Stimulated activated naive B cell treated with anti-CD40 and anti-IgM and Interleukin-4, amounts not matched to agents 10 μg/mL and 1 μg/mL and 100 μg/mL, for 72 hours (primary cell): ENCODE data around the gene GABRB1.

Experiments
- ATAC-seq, 2 donors: fragments of 150-1000 bp; cut with Tn5 transposase; replicated peaks; 2 replicates each; pipeline ENCODE4 v1.10.0; 2021; ENCODE audit warnings: moderate library complexity in 1 of 2
- DNase-seq: peaks from one replicate; pipeline ENCODE4 v3.0.0; 2021
- H3K27ac Mint-ChIP-seq: one replicate; pipeline ENCODE4 v1.8.0; 2022; ENCODE audit warnings: mild to moderate bottlenecking, mixed read lengths
- H3K27me3 Mint-ChIP-seq, 2 donors: one replicate each; pipeline ENCODE4 v1.8.0; 2022; ENCODE audit warnings: mixed read lengths in 2 of 2
- H3K36me3 Mint-ChIP-seq, 2 donors: one replicate each; pipeline ENCODE4 v1.8.0; 2022; ENCODE audit warnings: mixed read lengths in 2 of 2, mild to moderate bottlenecking in 1 of 2
- H3K4me1 Mint-ChIP-seq, 2 donors: one replicate each; pipeline ENCODE4 v1.8.0; 2022; ENCODE audit warnings: mixed read lengths in 2 of 2, mild to moderate bottlenecking in 1 of 2
- H3K4me3 Mint-ChIP-seq, 2 donors: one replicate each; pipeline ENCODE4 v1.8.0; 2022; ENCODE audit warnings: mild to moderate bottlenecking in 2 of 2, mixed read lengths in 2 of 2, moderate library complexity in 1 of 2
- H3K9me3 Mint-ChIP-seq, 2 donors: one replicate each; pipeline ENCODE4 v1.8.0; 2022; ENCODE audit warnings: mixed read lengths in 2 of 2, mild to moderate bottlenecking in 1 of 2

The GABRB1 gene

DNA sequence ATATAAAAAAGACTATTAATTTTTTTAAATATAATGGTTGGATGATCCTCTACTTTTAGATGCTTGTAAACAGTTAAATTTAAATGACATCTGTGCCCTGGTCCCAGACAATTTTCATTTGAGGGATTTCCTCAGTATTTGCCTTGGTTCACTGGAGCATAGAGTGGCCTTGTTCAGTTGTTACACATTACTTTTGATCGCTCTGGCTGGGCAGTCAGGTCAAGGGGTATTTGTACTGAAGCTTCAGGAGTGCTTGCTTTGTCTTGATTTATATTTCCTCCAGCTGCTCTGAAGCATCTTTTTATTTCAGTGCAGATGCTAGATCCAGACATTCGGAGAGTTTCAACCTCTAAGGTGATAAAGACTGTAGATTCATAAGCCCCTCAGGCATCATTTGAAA, 382.2 kb downstream of the GABRB1 start:
- no peak for DNase-seq
- Mint-ChIP-seq H3K36me3 (no peaks in the 10 kb centered on the region), H3K27me3 (peaks cover 0 to 4% of the 10 kb centered on the region in 2 donors), H3K27ac (no peak overlapping the region), H3K9me3 (peaks cover 5 to 7% of the 10 kb centered on the region in 2 donors), H3K4me3 (no peak overlapping the region), H3K4me1 (peaks cover 0 to 14% of the 10 kb centered on the region in 2 donors)
- ATAC-seq = no peak

- H3K4me1 Mint-ChIP-seq = peaks cover 0 to 14% of the 10 kb centered on the region in 2 donors
- ATAC-seq = no peak
These were observed 384.4 kb downstream of the GABRB1 start for GRCh38 chr4:47415719-47416118.

DNA sequence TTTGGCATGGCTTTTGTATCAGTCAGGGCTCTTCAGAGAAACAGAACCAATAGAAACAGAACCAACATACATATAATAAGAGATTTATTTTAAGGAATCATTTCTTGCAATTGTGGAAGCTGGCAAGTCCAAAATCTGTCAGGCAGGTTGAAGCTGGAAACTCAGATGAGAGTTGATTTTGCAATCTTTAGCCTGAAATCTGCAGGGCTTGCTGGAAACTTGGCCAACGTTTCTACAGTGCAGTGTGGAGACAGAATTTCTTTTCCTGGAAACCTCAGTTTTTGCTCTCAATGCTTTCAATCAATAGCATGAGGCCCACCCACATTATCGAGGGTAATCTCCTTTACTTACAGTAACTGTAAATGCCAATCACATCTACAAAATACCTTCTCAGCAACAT, 386.8 kb downstream of the GABRB1 start:
- Mint-ChIP-seq H3K27ac (no peak overlapping the region), H3K4me1 (peaks cover 0 to 13% of the 10 kb centered on the region in 2 donors), H3K9me3 (no peaks in the 10 kb centered on the region), H3K27me3 (no peaks in the 10 kb centered on the region), H3K4me3 (no peak overlapping the region), H3K36me3 (no peaks in the 10 kb centered on the region)
- no peak for ATAC-seq
- DNase-seq = no peak

More at GRCh38 chr4:47415719-47416118, 384.4 kb downstream of the GABRB1 start:
- Mint-ChIP-seq H3K27me3 (peaks cover 0 to 4% of the 10 kb centered on the region in 2 donors), H3K36me3 (no peaks in the 10 kb centered on the region), H3K4me3 (no peak overlapping the region), H3K9me3 (peaks cover 0 to 4% of the 10 kb centered on the region in 2 donors), H3K27ac (no peak overlapping the region)
- no peak for DNase-seq

DNA sequence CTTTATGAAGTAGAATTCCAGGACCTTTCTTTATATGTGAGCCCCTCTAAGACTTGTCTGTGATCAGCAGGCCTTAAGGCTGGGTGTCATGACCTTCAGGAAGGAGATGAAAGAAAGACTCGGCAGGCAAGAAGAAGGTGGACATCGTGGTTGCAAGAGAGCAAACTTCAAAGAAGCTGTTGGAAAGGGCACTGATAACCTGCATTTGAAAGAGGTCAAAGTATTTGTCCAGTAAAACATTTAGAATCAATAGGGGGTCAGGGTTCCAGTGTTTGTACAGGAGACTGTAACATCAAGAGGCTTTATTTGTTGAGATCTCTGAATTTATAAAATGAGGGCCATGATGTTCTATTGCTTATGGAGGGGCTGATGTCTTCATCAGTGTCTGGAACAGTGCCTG, 387.9 kb downstream of the GABRB1 start:
- no peaks in the 10 kb centered on the region for H3K27me3 Mint-ChIP-seq
- H3K4me3 Mint-ChIP-seq = no peak overlapping the region
- no peak overlapping the region for H3K27ac Mint-ChIP-seq
- no peak for ATAC-seq
- no peak for DNase-seq
- no peaks in the 10 kb centered on the region for H3K36me3 Mint-ChIP-seq
- no peaks in the 10 kb centered on the region for H3K9me3 Mint-ChIP-seq
- H3K4me1 Mint-ChIP-seq = peaks cover 0 to 6% of the 10 kb centered on the region in 2 donors

DNA sequence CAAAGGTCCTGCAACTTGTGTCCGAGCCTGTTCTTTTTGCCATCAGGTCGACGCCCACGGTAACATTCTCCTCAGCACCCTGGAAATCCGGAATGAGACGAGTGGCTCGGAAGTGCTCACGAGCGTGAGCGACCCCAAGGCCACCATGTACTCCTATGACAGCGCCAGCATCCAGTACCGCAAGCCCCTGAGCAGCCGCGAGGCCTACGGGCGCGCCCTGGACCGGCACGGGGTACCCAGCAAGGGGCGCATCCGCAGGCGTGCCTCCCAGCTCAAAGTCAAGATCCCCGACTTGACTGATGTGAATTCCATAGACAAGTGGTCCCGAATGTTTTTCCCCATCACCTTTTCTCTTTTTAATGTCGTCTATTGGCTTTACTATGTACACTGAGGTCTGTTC, 394.3 kb downstream of the GABRB1 start:
- no peaks in the 10 kb centered on the region for H3K27me3 Mint-ChIP-seq
- ATAC-seq (no peak), DNase-seq (no peak)
- H3K4me3 Mint-ChIP-seq = no peak overlapping the region
- no peaks in the 10 kb centered on the region for H3K4me1 Mint-ChIP-seq
- no peak overlapping the region for H3K27ac Mint-ChIP-seq
- H3K36me3 Mint-ChIP-seq = no peaks in the 10 kb centered on the region
- no peaks in the 10 kb centered on the region for H3K9me3 Mint-ChIP-seq

- Mint-ChIP-seq H3K36me3 (no peaks in the 10 kb centered on the region), H3K27ac (no peak overlapping the region), H3K4me3 (no peak overlapping the region), H3K9me3 (no peaks in the 10 kb centered on the region), H3K27me3 (no peaks in the 10 kb centered on the region), H3K4me1 (no peaks in the 10 kb centered on the region)
- no peak for ATAC-seq
- DNase-seq = no peak
These were observed 396.6 kb downstream of the GABRB1 start for GRCh38 chr4:47427935-47428334.

DNA sequence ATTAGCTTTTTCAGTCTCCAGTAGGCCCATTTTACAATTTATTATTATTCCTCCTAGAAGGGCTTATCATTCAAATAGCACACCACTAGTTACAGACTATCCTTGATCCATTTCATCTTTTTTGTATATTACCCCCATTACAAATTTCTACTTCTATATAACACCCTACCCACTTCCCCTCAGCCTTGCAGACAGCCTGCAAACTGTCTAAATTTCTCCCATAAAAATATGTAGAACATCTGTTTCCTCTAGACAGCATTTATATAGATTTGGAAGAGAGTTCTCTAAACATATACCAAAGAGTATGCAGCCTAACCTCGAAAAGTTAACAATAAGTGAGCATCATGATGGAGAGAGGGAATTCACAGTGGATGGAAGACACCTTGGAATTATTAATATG, 401.4 kb downstream of the GABRB1 start:
- no peak overlapping the region for H3K27ac Mint-ChIP-seq
- no peaks in the 10 kb centered on the region for H3K4me1 Mint-ChIP-seq
- no peak overlapping the region for H3K4me3 Mint-ChIP-seq

GRCh38 chr4:47434931-47435330, 403.6 kb downstream of the GABRB1 start:
- no peak for DNase-seq
- no peak overlapping the region for H3K27ac Mint-ChIP-seq
- H3K27me3 Mint-ChIP-seq = no peaks in the 10 kb centered on the region
- H3K36me3 Mint-ChIP-seq = peaks cover 0 to 4% of the 10 kb centered on the region in 2 donors
- no peak overlapping the region for H3K4me3 Mint-ChIP-seq
- H3K4me1 Mint-ChIP-seq = no peaks in the 10 kb centered on the region
- no peak for ATAC-seq
- peaks cover 3% of the 10 kb centered on the region in 2 donors for H3K9me3 Mint-ChIP-seq

More for the DNA sequence above, 401.4 kb downstream of the GABRB1 start:
- ATAC-seq (no peak), DNase-seq (no peak)
- peaks cover 0 to 4% of the 10 kb centered on the region in 2 donors for H3K36me3 Mint-ChIP-seq
- H3K27me3 Mint-ChIP-seq = no peaks in the 10 kb centered on the region
- H3K9me3 Mint-ChIP-seq = peaks cover 3% of the 10 kb centered on the region in 2 donors

DNA sequence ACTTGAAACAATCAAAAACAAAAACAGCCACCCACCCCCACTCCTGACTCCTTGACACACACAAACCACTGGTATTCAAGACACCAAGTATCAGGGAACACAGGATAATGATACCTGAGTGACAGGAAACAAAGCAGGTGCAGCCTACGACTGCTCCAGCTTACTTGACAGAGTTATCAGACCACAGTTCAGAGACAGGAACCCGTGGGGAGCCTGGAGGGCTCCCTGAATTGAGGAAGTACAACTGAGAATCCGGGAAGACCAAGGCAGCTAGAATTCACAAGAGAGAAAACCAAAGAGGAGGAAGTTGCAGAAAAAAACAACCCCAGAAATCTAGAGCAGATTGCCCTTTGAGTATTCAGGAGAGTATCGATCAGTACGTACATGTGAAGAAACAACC, 411.6 kb downstream of the GABRB1 start:
- Mint-ChIP-seq H3K4me1 (peaks cover 11 to 15% of the 10 kb centered on the region in 2 donors), H3K4me3 (peak overlapping the region; percentile 59), H3K27me3 (no peaks in the 10 kb centered on the region), H3K27ac (peak overlapping the region; percentile 39), H3K36me3 (peaks cover 10 to 14% of the 10 kb centered on the region in 2 donors), H3K9me3 (no peaks in the 10 kb centered on the region)
- peak; percentile 4 for DNase-seq
- peak; percentile 69 to 79 for ATAC-seq

DNA sequence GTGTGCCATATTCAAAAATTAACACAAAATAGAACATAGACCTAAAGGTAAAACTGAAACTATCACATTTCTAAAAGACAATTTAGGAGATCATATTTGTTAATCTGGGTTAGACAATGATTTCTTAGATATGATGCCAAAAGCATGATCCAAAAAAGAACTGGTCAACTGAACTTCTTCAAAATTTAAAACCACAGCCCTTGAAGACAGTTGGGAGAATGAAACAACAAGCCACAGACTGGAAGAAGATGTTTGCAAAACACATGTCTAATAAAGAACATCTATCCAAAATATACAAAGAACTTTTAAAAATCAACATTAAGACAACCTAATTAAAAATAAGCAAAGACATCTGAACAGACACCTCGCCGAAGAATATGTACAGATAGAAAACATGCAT, 412.7 kb downstream of the GABRB1 start:
- Mint-ChIP-seq H3K9me3 (no peaks in the 10 kb centered on the region), H3K4me3 (no peak overlapping the region), H3K27me3 (no peaks in the 10 kb centered on the region), H3K36me3 (peaks cover 15 to 20% of the 10 kb centered on the region in 2 donors), H3K27ac (no peak overlapping the region), H3K4me1 (peaks cover 11 to 15% of the 10 kb centered on the region in 2 donors)
- ATAC-seq (no peak), DNase-seq (no peak)

GRCh38 chr4:47451657-47452056, 420.3 kb downstream of the GABRB1 start:
- Mint-ChIP-seq H3K27me3 (no peaks in the 10 kb centered on the region), H3K9me3 (no peaks in the 10 kb centered on the region), H3K27ac (no peak overlapping the region), H3K4me3 (no peak overlapping the region), H3K4me1 (peaks cover 0 to 3% of the 10 kb centered on the region in 2 donors), H3K36me3 (peaks cover 37 to 49% of the 10 kb centered on the region in 2 donors)
- ATAC-seq = no peak
- DNase-seq = no peak

DNA sequence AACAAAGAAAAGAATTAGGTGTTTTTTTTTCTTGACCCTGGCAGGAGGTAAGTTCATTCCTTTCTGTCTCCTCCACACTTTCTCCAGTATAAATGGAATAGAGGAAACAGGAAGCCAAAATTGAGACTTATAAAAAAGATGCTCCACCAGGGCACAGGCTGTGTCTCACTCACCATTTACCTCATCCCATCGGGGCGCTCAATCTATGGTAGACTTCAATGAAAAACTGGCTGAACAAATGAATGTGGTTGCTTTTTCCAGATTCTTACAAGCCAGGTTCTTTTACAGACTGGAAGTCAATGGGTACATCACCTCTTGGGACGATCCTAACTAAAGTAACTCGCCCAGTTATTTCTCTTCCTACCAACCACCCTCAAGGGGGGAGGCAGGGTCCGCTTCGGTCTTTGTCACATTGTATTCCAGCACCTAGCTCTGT, 431.4 kb downstream of the GABRB1 start:
- Mint-ChIP-seq H3K36me3 (peaks cover 7 to 14% of the 10 kb centered on the region in 2 donors), H3K9me3 (no peaks in the 10 kb centered on the region), H3K4me1 (peaks cover 34 to 58% of the 10 kb centered on the region in 2 donors), H3K27ac (peak overlapping the region; percentile 94), H3K4me3 (peak overlapping the region; percentile 91 to 95), H3K27me3 (no peaks in the 10 kb centered on the region)
- ATAC-seq = peak; percentile 6 to 12
- no peak for DNase-seq

GRCh38 chr4:47463235-47463956, 432.0 kb downstream of the GABRB1 start, which contains the start of gene COMMD8:
COMMD8 (minus strand) TSS chr4:47463702; CDS start chr4:47463651, 51 bp downstream.
- peak; percentile 88 to 90 for ATAC-seq
- DNase-seq = peak; percentile 98
- H3K27me3 Mint-ChIP-seq = no peaks in the 10 kb centered on the region
- peaks cover 4 to 12% of the 10 kb centered on the region in 2 donors for H3K36me3 Mint-ChIP-seq
- no peaks in the 10 kb centered on the region for H3K9me3 Mint-ChIP-seq
- H3K4me1 Mint-ChIP-seq = peaks cover 34 to 58% of the 10 kb centered on the region in 2 donors
- peak within 1 kb of the TSS; percentile 94 for H3K27ac Mint-ChIP-seq
- H3K4me3 Mint-ChIP-seq = peak within 1 kb of the TSS; percentile 91 to 95

DNA sequence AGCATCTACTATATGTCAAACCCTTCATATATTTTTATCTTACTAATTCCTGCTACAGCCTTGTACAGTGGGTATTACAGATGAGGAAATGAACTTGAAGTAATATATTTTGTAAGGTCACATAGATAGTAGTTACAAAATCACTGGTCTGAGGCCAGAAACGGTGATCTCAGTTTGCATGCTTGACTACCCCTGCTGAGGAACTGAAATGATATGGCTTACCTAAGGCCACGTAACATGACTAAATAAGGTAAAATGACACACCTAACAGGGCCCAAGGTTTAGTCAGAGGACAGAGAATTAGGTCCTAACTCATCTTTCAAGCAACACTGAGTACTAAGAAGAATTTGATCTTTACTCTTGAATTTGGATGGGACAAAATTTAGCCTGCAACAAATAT, 433.6 kb downstream of the GABRB1 start:
- no peaks in the 10 kb centered on the region for H3K9me3 Mint-ChIP-seq
- no peaks in the 10 kb centered on the region for H3K36me3 Mint-ChIP-seq
- H3K4me3 Mint-ChIP-seq = no peak overlapping the region
- peak; percentile 32 for DNase-seq
- no peaks in the 10 kb centered on the region for H3K27me3 Mint-ChIP-seq
- H3K4me1 Mint-ChIP-seq = peaks cover 34 to 58% of the 10 kb centered on the region in 2 donors
- peak overlapping the region; percentile 32 for H3K27ac Mint-ChIP-seq
- peak; percentile 58 to 59 for ATAC-seq
